ENCODE data around the gene STK39.
"Not testable (repeated sequence)": the region's sequence is repeated elsewhere in the genome, so short reads cannot be mapped to it uniquely, and the experiment has no call there.

STK39 gene

GRCh38 chr2:168044579-168044978 lies 202.8 kb downstream of the STK39 start:
- DNase-seq (ENCODE audit: low read depth) = no peak

GRCh38 chr2:168044176-168044575 lies 203.2 kb downstream of the STK39 start:
- no peak for DNase-seq (ENCODE audit: low read depth)

- DNase-seq (ENCODE audit: low read depth) = not testable (repeated sequence)
Observed at GRCh38 chr2:168042127-168042824, 205.1 kb downstream of the STK39 start.

GRCh38 chr2:168039881-168040280 lies 207.5 kb downstream of the STK39 start:
- no peak for DNase-seq (ENCODE audit: low read depth)

- DNase-seq (ENCODE audit: low read depth) = no peak
Observed at GRCh38 chr2:168037778-168038177, 209.6 kb downstream of the STK39 start.

- no peak for DNase-seq (ENCODE audit: low read depth)
Observed at GRCh38 chr2:168035458-168035857, 211.9 kb downstream of the STK39 start.

- DNase-seq (ENCODE audit: low read depth) = no peak
Observed at GRCh38 chr2:168034616-168035015, 212.8 kb downstream of the STK39 start.

GRCh38 chr2:168033966-168034365 lies 213.4 kb downstream of the STK39 start:
- DNase-seq (ENCODE audit: low read depth) = no peak

- DNase-seq (ENCODE audit: low read depth) = no peak
Observed at GRCh38 chr2:168032091-168032490, 215.3 kb downstream of the STK39 start.

GRCh38 chr2:168030862-168031624 lies 216.4 kb downstream of the STK39 start:
- no peak for DNase-seq (ENCODE audit: low read depth)

- no peak for DNase-seq (ENCODE audit: low read depth)
Observed at GRCh38 chr2:168029071-168029470, 218.3 kb downstream of the STK39 start.

- DNase-seq (ENCODE audit: low read depth) = no peak
Observed at GRCh38 chr2:168028362-168028761, 219.0 kb downstream of the STK39 start.

GRCh38 chr2:168025487-168026202 lies 221.8 kb downstream of the STK39 start:
- DNase-seq (ENCODE audit: low read depth) = no peak

GRCh38 chr2:168024459-168024858 lies 222.9 kb downstream of the STK39 start:
- DNase-seq (ENCODE audit: low read depth) = no peak

GRCh38 chr2:168021800-168022587 lies 225.4 kb downstream of the STK39 start:
- DNase-seq (ENCODE audit: low read depth) = no peak

GRCh38 chr2:168015274-168015953 lies 232.0 kb downstream of the STK39 start:
- no peak for DNase-seq (ENCODE audit: low read depth)

- DNase-seq (ENCODE audit: low read depth) = no peak
Observed at GRCh38 chr2:168009900-168010299, 237.5 kb downstream of the STK39 start.

- DNase-seq (ENCODE audit: low read depth) = no peak
Observed at GRCh38 chr2:168008646-168009195, 238.7 kb downstream of the STK39 start.

- no peak for DNase-seq (ENCODE audit: low read depth)
Observed at GRCh38 chr2:168006498-168006897, 240.9 kb downstream of the STK39 start.

GRCh38 chr2:168005586-168005985 lies 241.8 kb downstream of the STK39 start:
- no peak for DNase-seq (ENCODE audit: low read depth)

GRCh38 chr2:168003876-168004275 lies 243.5 kb downstream of the STK39 start:
- no peak for DNase-seq (ENCODE audit: low read depth)

Data from T follicular helper cell (primary cell).